HEK293 (cell line): ENCODE data around the gene YY2.
A peak's percentile ranks its signal among the peaks of the same experiment; 100 is the strongest.

Experiments used
- KLF10 ChIP-seq: fragments of 450-650 bp; IDR thresholded peaks from 2 replicates; pipeline ENCODE4 v1.5.1; 2018; ENCODE audit warnings: missing biosample characterization, mild to moderate bottlenecking, missing genetic modification characterization
- MEIS1 ChIP-seq: sonication (generic); formaldehyde crosslinking; IDR thresholded peaks from 2 replicates; pipeline ENCODE4 v1.8.1; 2022; ENCODE audit warnings: missing genetic modification reagents, mild to moderate bottlenecking, borderline replicate concordance
- PRDM1 ChIP-seq: fragments of 450-650 bp; formaldehyde crosslinking; IDR thresholded peaks from 2 replicates; pipeline ENCODE4; 2016; ENCODE audit warnings: missing biosample characterization, missing genetic modification characterization
- ZBTB21 ChIP-seq: fragments of 450-650 bp; formaldehyde crosslinking; IDR thresholded peaks from 2 replicates; pipeline ENCODE4 v1.5.1; 2017; ENCODE audit warnings: missing biosample characterization, missing genetic modification characterization
- ZEB2 ChIP-seq: fragments of 450-650 bp; formaldehyde crosslinking; IDR thresholded peaks from 2 replicates; pipeline ENCODE4 v1.5.1; 2016; ENCODE audit warnings: missing biosample characterization, missing genetic modification characterization
- ZFP41 ChIP-seq: fragments of 450-650 bp; formaldehyde crosslinking; IDR thresholded peaks from 2 replicates; pipeline ENCODE4 v1.5.1; 2016; ENCODE audit warnings: missing biosample characterization, missing genetic modification characterization, borderline replicate concordance
- ZNF121 ChIP-seq: fragments of 450-650 bp; formaldehyde crosslinking; IDR thresholded peaks from 2 replicates; pipeline ENCODE4 v1.5.1; 2016; ENCODE audit warnings: missing biosample characterization, missing genetic modification characterization
- ZNF140 ChIP-seq: fragments of 450-650 bp; formaldehyde crosslinking; IDR thresholded peaks from 2 replicates; pipeline ENCODE4 v1.5.1; 2016; ENCODE audit warnings: missing biosample characterization, missing genetic modification characterization
- ZNF146 ChIP-seq: fragments of 450-650 bp; formaldehyde crosslinking; IDR thresholded peaks from 2 replicates; pipeline ENCODE4 v1.5.1; 2016; ENCODE audit warnings: missing biosample characterization, missing genetic modification characterization
- ZNF174 ChIP-seq: fragments of 450-650 bp; formaldehyde crosslinking; IDR thresholded peaks from 2 replicates; pipeline ENCODE4 v1.5.0; 2017; ENCODE audit warnings: missing biosample characterization, mild to moderate bottlenecking, missing genetic modification characterization
- ZNF184 ChIP-seq: fragments of 450-650 bp; IDR thresholded peaks from 2 replicates; pipeline ENCODE4 v1.5.1; 2018; ENCODE audit warnings: missing biosample characterization, mild to moderate bottlenecking, missing genetic modification characterization
- ZNF223 ChIP-seq: fragments of 450-650 bp; formaldehyde crosslinking; IDR thresholded peaks from 2 replicates; pipeline ENCODE4 v1.5.1; 2016; ENCODE audit warnings: missing biosample characterization, missing genetic modification characterization
- ZNF239 ChIP-seq: fragments of 450-650 bp; formaldehyde crosslinking; IDR thresholded peaks from 2 replicates; pipeline ENCODE4 v1.5.1; 2016; ENCODE audit warnings: missing biosample characterization, missing genetic modification characterization
- ZNF24 ChIP-seq: fragments of 450-650 bp; formaldehyde crosslinking; IDR thresholded peaks from 2 replicates; pipeline ENCODE4 v1.5.1; 2016; ENCODE audit warnings: missing biosample characterization, missing genetic modification characterization
- ZNF341 ChIP-seq: fragments of 450-650 bp; formaldehyde crosslinking; IDR thresholded peaks from 2 replicates; pipeline ENCODE4; 2016; ENCODE audit warnings: low read depth, missing biosample characterization, missing genetic modification characterization
- ZNF350 ChIP-seq: fragments of 450-650 bp; formaldehyde crosslinking; IDR thresholded peaks from 2 replicates; pipeline ENCODE4 v1.5.0; 2017; ENCODE audit warnings: missing biosample characterization, mild to moderate bottlenecking, missing genetic modification characterization
- ZNF354C ChIP-seq: fragments of 450-650 bp; formaldehyde crosslinking; IDR thresholded peaks from 2 replicates; pipeline ENCODE4 v1.5.1; 2016; ENCODE audit warnings: missing biosample characterization, missing genetic modification characterization, low read depth, borderline replicate concordance
- ZNF610 ChIP-seq: fragments of 450-650 bp; formaldehyde crosslinking; IDR thresholded peaks from 2 replicates; pipeline ENCODE4 v1.5.1; 2016; ENCODE audit warnings: missing biosample characterization, missing genetic modification characterization, borderline replicate concordance
- ZNF623 ChIP-seq: fragments of 450-650 bp; formaldehyde crosslinking; IDR thresholded peaks from 2 replicates; pipeline ENCODE4 v1.5.1; 2016; ENCODE audit warnings: missing biosample characterization, missing genetic modification characterization
- ZNF624 ChIP-seq: fragments of 450-650 bp; formaldehyde crosslinking; IDR thresholded peaks from 2 replicates; pipeline ENCODE4 v1.5.1; 2017; ENCODE audit warnings: missing biosample characterization, missing genetic modification characterization
- ZNF629 ChIP-seq: fragments of 450-650 bp; formaldehyde crosslinking; IDR thresholded peaks from 2 replicates; pipeline ENCODE4 v1.5.1; 2017; ENCODE audit warnings: missing biosample characterization, missing genetic modification characterization
- ZNF768 ChIP-seq: fragments of 450-650 bp; formaldehyde crosslinking; IDR thresholded peaks from 2 replicates; pipeline ENCODE4 v1.5.1; 2018; ENCODE audit warnings: missing biosample characterization, mild to moderate bottlenecking, missing genetic modification characterization
- ZNF776 ChIP-seq: fragments of 450-650 bp; formaldehyde crosslinking; IDR thresholded peaks from 2 replicates; pipeline ENCODE4 v1.5.0; 2017; ENCODE audit warnings: missing biosample characterization, missing genetic modification characterization, borderline replicate concordance
- ZNF792 ChIP-seq: fragments of 450-650 bp; formaldehyde crosslinking; IDR thresholded peaks from 2 replicates; pipeline ENCODE4 v1.5.1; 2016; ENCODE audit warnings: missing biosample characterization, missing genetic modification characterization
- ZSCAN23 ChIP-seq: fragments of 450-650 bp; formaldehyde crosslinking; IDR thresholded peaks from 2 replicates; pipeline ENCODE4 v1.5.1; 2016; ENCODE audit warnings: missing biosample characterization, missing genetic modification characterization
- ZXDB ChIP-seq: fragments of 450-650 bp; formaldehyde crosslinking; IDR thresholded peaks from 2 replicates; pipeline ENCODE4 v1.5.1; 2016; ENCODE audit warnings: missing biosample characterization, missing genetic modification characterization
- TF ChIP-seq, protein P1 (sequence below): fragments of 450-650 bp; formaldehyde crosslinking; IDR thresholded peaks from 2 replicates; pipeline ENCODE4 v1.5.1; 2016; ENCODE audit warnings: missing biosample characterization, missing genetic modification characterization
- TF ChIP-seq, protein P2 (sequence below): fragments of 450-650 bp; formaldehyde crosslinking; IDR thresholded peaks from 2 replicates; pipeline ENCODE4 v1.5.1; 2017; ENCODE audit warnings: missing biosample characterization, missing genetic modification characterization
- TF ChIP-seq, protein P3 (sequence below): fragments of 450-650 bp; formaldehyde crosslinking; IDR thresholded peaks from 2 replicates; pipeline ENCODE4 v1.5.1; 2017; ENCODE audit warnings: missing biosample characterization, missing genetic modification characterization

Gene YY2

GRCh38 chrX:21806691-21807090 lies 49.1 kb upstream of the YY2 start (continued):
- TF ChIP-seq ZNF146 (tag by site-specific recombination) (no peak), ZNF354C (tag by site-specific recombination) (no peak), ZXDB (peak; percentile 79), ZSCAN23 (tag by site-specific recombination) (peak; percentile 98), ZNF350 (tag by site-specific recombination) (no peak), ZNF239 (no peak), ZNF121 (tag by site-specific recombination) (peak; percentile 74; the same call in 1 of the 2 replicates), ZNF174 (tag by site-specific recombination) (peak; percentile 85), ZNF629 (tag by site-specific recombination) (peak; percentile 98), ZNF184 (peak; percentile 72; the same call in 1 of the 2 replicates), ZNF792 (tag by site-specific recombination) (no peak), ZNF624 (tag by site-specific recombination) (no peak), PRDM1 (0 out of 2 replicates have a peak, but pooled peaks have one; percentile 20), ZEB2 (tag by site-specific recombination) (peak; percentile 86), ZNF223 (tag by site-specific recombination) (no peak), ZNF776 (no peak), ZNF768 (tag by site-specific recombination) (no peak), ZFP41 (tag by site-specific recombination) (no peak), ZBTB21 (tag by site-specific recombination) (peak; percentile 94), ZNF610 (tag by site-specific recombination) (no peak), ZNF24 (tag by site-specific recombination) (peak; percentile 89), ZNF140 (tag by site-specific recombination) (no peak), KLF10 (peak; percentile 68; the same call in 1 of the 2 replicates), ZNF623 (tag by site-specific recombination) (0 out of 2 replicates have a peak, but pooled peaks have one; percentile 35), MEIS1 (CRISPR knock-in tag) (no peak), ZNF341 (no peak)
- TF ChIP-seq, protein P1, sequence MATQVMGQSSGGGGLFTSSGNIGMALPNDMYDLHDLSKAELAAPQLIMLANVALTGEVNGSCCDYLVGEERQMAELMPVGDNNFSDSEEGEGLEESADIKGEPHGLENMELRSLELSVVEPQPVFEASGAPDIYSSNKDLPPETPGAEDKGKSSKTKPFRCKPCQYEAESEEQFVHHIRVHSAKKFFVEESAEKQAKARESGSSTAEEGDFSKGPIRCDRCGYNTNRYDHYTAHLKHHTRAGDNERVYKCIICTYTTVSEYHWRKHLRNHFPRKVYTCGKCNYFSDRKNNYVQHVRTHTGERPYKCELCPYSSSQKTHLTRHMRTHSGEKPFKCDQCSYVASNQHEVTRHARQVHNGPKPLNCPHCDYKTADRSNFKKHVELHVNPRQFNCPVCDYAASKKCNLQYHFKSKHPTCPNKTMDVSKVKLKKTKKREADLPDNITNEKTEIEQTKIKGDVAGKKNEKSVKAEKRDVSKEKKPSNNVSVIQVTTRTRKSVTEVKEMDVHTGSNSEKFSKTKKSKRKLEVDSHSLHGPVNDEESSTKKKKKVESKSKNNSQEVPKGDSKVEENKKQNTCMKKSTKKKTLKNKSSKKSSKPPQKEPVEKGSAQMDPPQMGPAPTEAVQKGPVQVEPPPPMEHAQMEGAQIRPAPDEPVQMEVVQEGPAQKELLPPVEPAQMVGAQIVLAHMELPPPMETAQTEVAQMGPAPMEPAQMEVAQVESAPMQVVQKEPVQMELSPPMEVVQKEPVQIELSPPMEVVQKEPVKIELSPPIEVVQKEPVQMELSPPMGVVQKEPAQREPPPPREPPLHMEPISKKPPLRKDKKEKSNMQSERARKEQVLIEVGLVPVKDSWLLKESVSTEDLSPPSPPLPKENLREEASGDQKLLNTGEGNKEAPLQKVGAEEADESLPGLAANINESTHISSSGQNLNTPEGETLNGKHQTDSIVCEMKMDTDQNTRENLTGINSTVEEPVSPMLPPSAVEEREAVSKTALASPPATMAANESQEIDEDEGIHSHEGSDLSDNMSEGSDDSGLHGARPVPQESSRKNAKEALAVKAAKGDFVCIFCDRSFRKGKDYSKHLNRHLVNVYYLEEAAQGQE (tag by site-specific recombination) = no peak
- TF ChIP-seq, protein P2, sequence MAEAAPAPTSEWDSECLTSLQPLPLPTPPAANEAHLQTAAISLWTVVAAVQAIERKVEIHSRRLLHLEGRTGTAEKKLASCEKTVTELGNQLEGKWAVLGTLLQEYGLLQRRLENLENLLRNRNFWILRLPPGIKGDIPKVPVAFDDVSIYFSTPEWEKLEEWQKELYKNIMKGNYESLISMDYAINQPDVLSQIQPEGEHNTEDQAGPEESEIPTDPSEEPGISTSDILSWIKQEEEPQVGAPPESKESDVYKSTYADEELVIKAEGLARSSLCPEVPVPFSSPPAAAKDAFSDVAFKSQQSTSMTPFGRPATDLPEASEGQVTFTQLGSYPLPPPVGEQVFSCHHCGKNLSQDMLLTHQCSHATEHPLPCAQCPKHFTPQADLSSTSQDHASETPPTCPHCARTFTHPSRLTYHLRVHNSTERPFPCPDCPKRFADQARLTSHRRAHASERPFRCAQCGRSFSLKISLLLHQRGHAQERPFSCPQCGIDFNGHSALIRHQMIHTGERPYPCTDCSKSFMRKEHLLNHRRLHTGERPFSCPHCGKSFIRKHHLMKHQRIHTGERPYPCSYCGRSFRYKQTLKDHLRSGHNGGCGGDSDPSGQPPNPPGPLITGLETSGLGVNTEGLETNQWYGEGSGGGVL (tag by site-specific recombination) = peak; percentile 79
- TF ChIP-seq, protein P3, sequence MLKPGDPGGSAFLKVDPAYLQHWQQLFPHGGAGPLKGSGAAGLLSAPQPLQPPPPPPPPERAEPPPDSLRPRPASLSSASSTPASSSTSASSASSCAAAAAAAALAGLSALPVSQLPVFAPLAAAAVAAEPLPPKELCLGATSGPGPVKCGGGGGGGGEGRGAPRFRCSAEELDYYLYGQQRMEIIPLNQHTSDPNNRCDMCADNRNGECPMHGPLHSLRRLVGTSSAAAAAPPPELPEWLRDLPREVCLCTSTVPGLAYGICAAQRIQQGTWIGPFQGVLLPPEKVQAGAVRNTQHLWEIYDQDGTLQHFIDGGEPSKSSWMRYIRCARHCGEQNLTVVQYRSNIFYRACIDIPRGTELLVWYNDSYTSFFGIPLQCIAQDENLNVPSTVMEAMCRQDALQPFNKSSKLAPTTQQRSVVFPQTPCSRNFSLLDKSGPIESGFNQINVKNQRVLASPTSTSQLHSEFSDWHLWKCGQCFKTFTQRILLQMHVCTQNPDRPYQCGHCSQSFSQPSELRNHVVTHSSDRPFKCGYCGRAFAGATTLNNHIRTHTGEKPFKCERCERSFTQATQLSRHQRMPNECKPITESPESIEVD (tag by site-specific recombination) = peak; percentile 67
